ENCODE data around the gene TSPAN10. TPM values are rescaled to one million over a fixed set of nuclear protein-coding genes. Genes with fewer than 3 reads are reported as not detected.

The TSPAN10 gene
- total RNA-seq, 1 experiment from 2014 or later = 1.8 TPM

DNA sequence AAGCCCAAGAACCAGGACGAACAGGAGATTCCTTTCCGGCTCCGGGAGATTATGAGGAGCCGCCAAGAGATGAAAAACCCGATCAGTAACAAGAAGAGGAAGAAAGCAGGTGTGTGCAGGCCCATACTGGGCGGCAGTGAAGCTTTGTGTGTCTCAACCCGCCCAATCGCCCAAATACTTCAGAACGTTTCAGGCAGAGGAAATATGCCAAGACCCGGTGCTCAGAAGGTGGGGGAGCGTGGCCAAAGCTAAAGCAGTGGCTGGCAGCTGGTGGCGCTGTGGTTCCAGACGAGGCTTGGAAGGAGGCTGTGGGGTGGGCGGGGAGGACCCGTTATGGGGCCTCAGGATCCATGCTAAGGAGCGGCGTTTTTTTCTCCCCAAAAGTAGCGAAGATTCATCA, 30.8 kb downstream of the TSPAN10 start:
- peak; percentile 17 for DNase-seq (ENCODE audit: unreplicated experiment)
- Mint-ChIP-seq H3K27ac (ENCODE audit: low read depth, unreplicated experiment) (peak overlapping the region; percentile 79), H3K9me3 (ENCODE audit: unreplicated experiment) (no peaks in the 10 kb centered on the region), H3K4me1 (ENCODE audit: insufficient read depth, unreplicated experiment) (peaks cover 15% of the 10 kb centered on the region), H3K27me3 (ENCODE audit: insufficient read depth, unreplicated experiment) (no peaks in the 10 kb centered on the region), H3K4me3 (ENCODE audit: unreplicated experiment) (peak overlapping the region; percentile 85), H3K36me3 (ENCODE audit: insufficient read depth, unreplicated experiment) (peaks cover 54% of the 10 kb centered on the region)
- TF ChIP-seq, protein P1, sequence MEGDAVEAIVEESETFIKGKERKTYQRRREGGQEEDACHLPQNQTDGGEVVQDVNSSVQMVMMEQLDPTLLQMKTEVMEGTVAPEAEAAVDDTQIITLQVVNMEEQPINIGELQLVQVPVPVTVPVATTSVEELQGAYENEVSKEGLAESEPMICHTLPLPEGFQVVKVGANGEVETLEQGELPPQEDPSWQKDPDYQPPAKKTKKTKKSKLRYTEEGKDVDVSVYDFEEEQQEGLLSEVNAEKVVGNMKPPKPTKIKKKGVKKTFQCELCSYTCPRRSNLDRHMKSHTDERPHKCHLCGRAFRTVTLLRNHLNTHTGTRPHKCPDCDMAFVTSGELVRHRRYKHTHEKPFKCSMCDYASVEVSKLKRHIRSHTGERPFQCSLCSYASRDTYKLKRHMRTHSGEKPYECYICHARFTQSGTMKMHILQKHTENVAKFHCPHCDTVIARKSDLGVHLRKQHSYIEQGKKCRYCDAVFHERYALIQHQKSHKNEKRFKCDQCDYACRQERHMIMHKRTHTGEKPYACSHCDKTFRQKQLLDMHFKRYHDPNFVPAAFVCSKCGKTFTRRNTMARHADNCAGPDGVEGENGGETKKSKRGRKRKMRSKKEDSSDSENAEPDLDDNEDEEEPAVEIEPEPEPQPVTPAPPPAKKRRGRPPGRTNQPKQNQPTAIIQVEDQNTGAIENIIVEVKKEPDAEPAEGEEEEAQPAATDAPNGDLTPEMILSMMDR (IDR thresholded peaks at IDR 0.05; ENCODE audit: unreplicated experiment) = no peak
- no TSS peak for BruUV-seq (replicated peaks)
- CTCF ChIA-PET = interaction anchor here (0.6 to 1.3 kb wide), 4 partner anchors 13 to 57 kb away, joined by 3 to 5 read pairs (median 4); no protein-coding TSS in a partner anchor
- POLR2A ChIA-PET = interaction anchor here (0.6 to 8.0 kb wide), 5 partner anchors 10 to 750 kb away, joined by 3 to 101 read pairs (median 4); partner anchors contain the start of genes ARL16 and HGS
- intact Hi-C loops (cut with micrococcal nuclease) = loop anchor here (2.0 kb wide), 3 partner anchors 15 to 31 kb away; partner anchors contain the start of genes ARL16, NPLOC4 and TSPAN10

DNA sequence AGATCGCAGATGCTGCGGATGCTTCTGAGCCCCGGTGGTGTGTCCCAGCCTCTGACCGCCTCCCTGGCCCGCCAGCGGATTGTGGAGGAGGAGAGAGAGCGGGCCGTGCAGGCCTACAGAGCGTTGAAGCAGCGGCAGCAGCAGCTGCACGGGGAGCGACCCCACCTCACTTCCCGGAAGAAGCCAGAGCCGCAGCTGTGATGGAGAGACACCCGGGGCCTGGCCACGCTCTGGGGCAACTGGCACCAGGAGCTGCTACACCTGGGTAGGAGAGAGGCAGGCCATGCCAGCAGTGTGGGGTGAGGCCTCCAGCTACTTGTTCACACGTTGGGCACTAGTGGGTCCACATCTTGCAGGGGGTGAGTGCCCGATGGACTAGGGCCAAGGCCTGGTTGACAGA, 35.5 kb downstream of the TSPAN10 start:
- Mint-ChIP-seq H3K4me3 (ENCODE audit: unreplicated experiment) (no peak overlapping the region), H3K9me3 (ENCODE audit: unreplicated experiment) (no peaks in the 10 kb centered on the region), H3K4me1 (ENCODE audit: insufficient read depth, unreplicated experiment) (peaks cover 14% of the 10 kb centered on the region), H3K27me3 (ENCODE audit: insufficient read depth, unreplicated experiment) (no peaks in the 10 kb centered on the region), H3K27ac (ENCODE audit: low read depth, unreplicated experiment) (no peak overlapping the region), H3K36me3 (ENCODE audit: insufficient read depth, unreplicated experiment) (peaks cover 57% of the 10 kb centered on the region)
- no TSS peak for BruUV-seq (replicated peaks)
- intact Hi-C loops (cut with micrococcal nuclease) = no loop called here
- TF ChIP-seq, protein P1 (IDR thresholded peaks at IDR 0.05; ENCODE audit: unreplicated experiment) = no peak
- CTCF ChIA-PET = interaction anchor here (0.6 to 0.9 kb wide), 2 partner anchors 10 to 441 kb away, joined by 3 to 5 read pairs; no protein-coding TSS in a partner anchor
- no peak for DNase-seq (ENCODE audit: unreplicated experiment)
- POLR2A ChIA-PET = no interaction called here

DNA sequence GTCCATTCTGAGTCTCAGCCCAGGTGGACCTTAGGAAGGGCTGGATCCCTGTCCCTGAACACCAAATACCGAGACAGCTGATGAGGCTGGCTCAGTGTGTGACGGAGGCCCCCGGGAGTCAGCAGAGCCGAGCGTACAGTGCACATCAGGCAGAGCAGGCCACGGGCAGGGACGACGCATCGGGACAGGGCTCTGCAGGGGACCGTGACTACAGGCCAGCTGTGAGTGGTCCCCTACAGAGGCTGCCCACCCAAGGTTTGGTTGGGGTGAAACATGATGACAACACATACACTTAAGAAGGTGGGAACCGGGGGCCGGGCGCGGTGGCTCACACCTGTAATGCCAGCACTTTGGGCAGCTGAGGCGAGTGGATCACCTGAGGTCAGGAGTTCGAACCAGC, 36.0 kb downstream of the TSPAN10 start:
- ChIA-PET CTCF (interaction anchor here (0.6 to 0.9 kb wide), 2 partner anchors 9 to 441 kb away, joined by 3 to 5 read pairs; no protein-coding TSS in a partner anchor), POLR2A (no interaction called here)
- no peaks in the 10 kb centered on the region for H3K9me3 Mint-ChIP-seq (ENCODE audit: unreplicated experiment)
- H3K27ac Mint-ChIP-seq (ENCODE audit: low read depth, unreplicated experiment) = no peak overlapping the region
- intact Hi-C loops (cut with micrococcal nuclease) = no loop called here
- DNase-seq (ENCODE audit: unreplicated experiment) = no peak
- no TSS peak for BruUV-seq (replicated peaks)
- no peak overlapping the region for H3K4me3 Mint-ChIP-seq (ENCODE audit: unreplicated experiment)
- H3K4me1 Mint-ChIP-seq (ENCODE audit: insufficient read depth, unreplicated experiment) = peaks cover 10% of the 10 kb centered on the region
- no peaks in the 10 kb centered on the region for H3K27me3 Mint-ChIP-seq (ENCODE audit: insufficient read depth, unreplicated experiment)
- H3K36me3 Mint-ChIP-seq (ENCODE audit: insufficient read depth, unreplicated experiment) = peaks cover 57% of the 10 kb centered on the region
- TF ChIP-seq, protein P1 (IDR thresholded peaks at IDR 0.05; ENCODE audit: unreplicated experiment) = no peak

DNA sequence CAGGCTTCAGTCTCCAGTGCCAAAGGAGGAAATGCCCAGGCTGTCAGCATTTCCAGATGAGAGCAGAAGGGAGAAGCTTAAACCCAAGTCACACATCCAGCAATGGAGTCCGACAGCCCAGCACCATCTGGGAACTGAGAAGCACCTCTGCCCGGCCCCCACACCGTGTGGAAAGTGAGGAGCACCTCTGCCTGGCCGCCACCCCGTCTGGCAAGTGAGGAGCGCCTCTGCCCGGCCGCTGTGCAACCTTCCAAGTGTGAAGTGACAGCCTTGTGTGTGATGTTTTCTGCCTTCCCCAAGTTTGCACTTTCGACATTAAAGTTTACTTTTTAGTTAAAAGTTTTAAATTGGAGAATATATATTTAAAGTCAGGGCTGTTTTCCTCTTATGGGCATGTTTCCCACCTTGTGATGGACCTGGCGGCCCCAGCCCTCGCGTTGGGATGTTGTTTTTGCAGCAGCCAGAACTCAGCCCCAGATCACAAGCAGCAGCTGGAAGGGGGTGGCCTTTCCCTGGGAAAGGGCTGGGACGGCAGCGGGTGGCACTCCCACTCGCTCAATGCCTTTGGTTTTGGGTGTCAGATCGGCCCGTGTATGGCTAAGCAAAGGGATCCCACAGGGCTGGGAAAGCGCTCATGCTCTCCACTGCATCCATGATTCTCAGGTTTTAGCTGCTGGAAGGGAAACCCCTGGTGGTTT, 36.7 kb downstream of the TSPAN10 start:
- BruUV-seq (replicated peaks) = TSS peak; percentile 51
- peaks cover 51% of the 10 kb centered on the region for H3K36me3 Mint-ChIP-seq (ENCODE audit: insufficient read depth, unreplicated experiment)
- no peaks in the 10 kb centered on the region for H3K9me3 Mint-ChIP-seq (ENCODE audit: unreplicated experiment)
- H3K27ac Mint-ChIP-seq (ENCODE audit: low read depth, unreplicated experiment) = no peak overlapping the region
- intact Hi-C loops (cut with micrococcal nuclease) = no loop called here
- H3K27me3 Mint-ChIP-seq (ENCODE audit: insufficient read depth, unreplicated experiment) = no peaks in the 10 kb centered on the region
- TF ChIP-seq, protein P1 (IDR thresholded peaks at IDR 0.05; ENCODE audit: unreplicated experiment) = no peak
- H3K4me1 Mint-ChIP-seq (ENCODE audit: insufficient read depth, unreplicated experiment) = peaks cover 5% of the 10 kb centered on the region
- ChIA-PET POLR2A (no interaction called here), CTCF (no interaction called here)
- H3K4me3 Mint-ChIP-seq (ENCODE audit: unreplicated experiment) = no peak overlapping the region
- DNase-seq (ENCODE audit: unreplicated experiment) = no peak
